Adrenal gland (tissue), 5 donors: ENCODE measurements around the gene SCAF8.

Experiments used
- CTCF ChIP-seq, 6 experiments: fragments of 450-650 bp in 4 of 6; fragments of 200-600 bp in 2 of 6; sonication (generic) in 1 of 6; IDR thresholded peaks; 1 replicate in 5 of 6; 2 replicates in 1 of 6; pipeline versions ENCODE4 v1.5.1 to v1.8.0; 2016 to 2021; ENCODE audit warnings: antibody characterized with exemption in 6 of 6, mild to moderate bottlenecking in 2 of 6, moderate library complexity in 1 of 6
- POLR2A ChIP-seq, 2 donors: fragments of 450-650 bp; IDR thresholded peaks; one replicate each; pipeline ENCODE4 v1.6.1; 2017; ENCODE audit warnings: antibody characterized with exemption in 2 of 2, mild to moderate bottlenecking in 2 of 2, moderate library complexity in 1 of 2
- donor health status: DM: no; HTN: no; CAD: no.

GRCh38 chr6:154792761-154793160 is 59.5 kb downstream of the SCAF8 start:
- TF ChIP-seq CTCF (IDR thresholded peaks at IDR 0.05) (no peak), POLR2A (IDR thresholded peaks at IDR 0.05) (no peak)
